Adrenal gland (tissue), 12 donors: Measurements from ENCODE around the gene GHR. TPM values are rescaled to one million over a fixed set of nuclear protein-coding genes. Genes with fewer than 3 reads are reported as not detected.
A peak's percentile ranks its signal among the peaks of the same experiment; 100 is the strongest.

Source experiments
- DNase-seq, 7 donors: peaks; one replicate each; pipeline ENCODE4 v3.0.0-alpha.2; 2019 to 2020
- H3K27ac ChIP-seq, 5 donors: fragments of 200-600 bp; sonication (generic) in 4 of 5; 1 replicate in 3 of 5; 2 replicates in 2 of 5; pipeline versions ENCODE4 v1.5.1 to v1.8.0; 2016 to 2020; ENCODE audit warnings: mild to moderate bottlenecking in 1 of 5
- H3K27me3 ChIP-seq: fragments of 200-600 bp; 2 replicates; pipeline ENCODE4 v1.8.0; 2021
- H3K36me3 ChIP-seq, 2 donors: fragments of 200-600 bp; replicated peaks in 1 of 2; 1 replicate in 1 of 2; 2 replicates in 1 of 2; pipeline versions ENCODE4 v1.5.1 to v1.8.0; 2018 to 2022
- H3K4me1 ChIP-seq, 2 donors: fragments of 200-600 bp; replicated peaks in 1 of 2; 1 replicate in 1 of 2; 2 replicates in 1 of 2; pipeline versions ENCODE4 v1.5.1 to v1.8.0; 2018 to 2021
- H3K4me3 ChIP-seq, 4 donors: fragments of 200-600 bp; sonication (generic) in 3 of 4; one replicate each; pipeline ENCODE4 v1.5.1; 2016 to 2018
- H3K9me3 ChIP-seq, 3 donors: fragments of 200-600 bp; sonication (generic) in 1 of 3; replicated peaks in 1 of 3; 1 replicate in 2 of 3; 2 replicates in 1 of 3; pipeline versions ENCODE4 v1.5.1 to v1.8.0; 2016 to 2021
- POLR2A ChIP-seq, 2 donors: fragments of 450-650 bp; IDR thresholded peaks; one replicate each; pipeline ENCODE4 v1.6.1; 2017; ENCODE audit warnings: antibody characterized with exemption in 2 of 2, mild to moderate bottlenecking in 2 of 2, moderate library complexity in 1 of 2
- WGBS, 4 donors: extraction: QIAGEN DNeasy Blood & Tissue Kit in 2 of 4; methylation state at CpG; one replicate each; pipeline versions ENCODE4 v1.1.5 to v1.1.7; 2013 to 2017; 5-methylcytosine and 5-hydroxymethylcytosine counted together
- intact Hi-C, 2 donors: fragments of 100-400 bp; cut with DNase I; formaldehyde crosslinking; loops; one replicate each; pipeline versions ENCODE4 v1.14.1 to v1.15.0; 2022 to 2023
- polyA plus RNA-seq, 3 donors: library from polyadenylated mRNA; stranded (reverse); fragments of 200-250 nt in 2 of 3; fragments of 350-450 nt in 1 of 3; fragmentation: Illumina TruSeq in 1 of 3; extraction: RNeasy Lipid Tissue Mini Kit (QIAGEN cat#74804) in 1 of 3; gene quantifications; one replicate each; pipeline ENCODE4 v1.2.3, GENCODE V29; 2013 to 2014
- total RNA-seq, 9 donors: library from RNA; depleted of rRNA in 4 of 9; stranded (reverse); fragments of >200 nt in 4 of 9; fragments of 120-200 nt in 1 of 9; fragmentation: NEBNext Ultra II Directional in 1 of 9; extraction: Animal tissue kit (Norgen Biotek cat#: 25700) in 1 of 9; gene quantifications; one replicate each; pipeline versions ENCODE4 v1.1.0 to v1.2.4, GENCODE V29; 2013 to 2023
- TF ChIP-seq, protein P1 (sequence below), 6 experiments: fragments of 450-650 bp in 4 of 6; fragments of 200-600 bp in 2 of 6; sonication (generic) in 1 of 6; IDR thresholded peaks; 1 replicate in 5 of 6; 2 replicates in 1 of 6; pipeline versions ENCODE4 v1.5.1 to v1.8.0; 2016 to 2021; ENCODE audit warnings: antibody characterized with exemption in 6 of 6, mild to moderate bottlenecking in 2 of 6, moderate library complexity in 1 of 6
- donor health status: healthy with polysubstance abuse.
- donor health status: Bipolar disorder and iron deficiency.
- donor health status: DM: yes; HTN: yes; CAD: no.
- donor health status: DM: no; HTN: no; CAD: no.
- donor health status: DM: no; HTN: no; CAD: no.
- donor health status: DM: yes; HTN: yes; CAD: no.

The GHR gene
- total and polyA plus RNA-seq, 12 donors, result 2.9 to 17.1 (median 10.5) TPM

DNA sequence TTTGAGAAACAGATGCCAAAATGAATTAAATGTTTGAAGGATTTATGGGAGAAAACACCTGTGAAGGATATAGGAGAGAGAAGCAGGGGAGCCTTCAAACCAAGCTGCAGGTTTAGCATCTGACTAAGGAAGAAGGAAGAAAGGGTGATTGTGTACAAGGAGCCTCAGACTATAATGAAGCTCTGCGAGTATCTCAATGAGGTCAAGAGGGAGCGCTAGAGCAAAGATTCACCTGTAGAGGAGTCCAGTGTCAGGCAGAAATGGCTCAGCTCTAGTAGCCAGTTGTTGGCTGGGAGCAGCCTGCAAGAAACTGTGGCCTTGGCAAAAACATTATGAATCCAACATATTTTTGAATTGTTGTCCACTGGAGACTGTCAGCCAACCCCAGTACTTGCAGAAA, 20.0 kb upstream of the GHR start:
- H3K27me3 ChIP-seq, result no peaks in the 10 kb centered on the region
- no peaks in the 10 kb centered on the region for H3K9me3 ChIP-seq
- TF ChIP-seq POLR2A (IDR thresholded peaks at IDR 0.05), result no peak
- TF ChIP-seq, protein P1, sequence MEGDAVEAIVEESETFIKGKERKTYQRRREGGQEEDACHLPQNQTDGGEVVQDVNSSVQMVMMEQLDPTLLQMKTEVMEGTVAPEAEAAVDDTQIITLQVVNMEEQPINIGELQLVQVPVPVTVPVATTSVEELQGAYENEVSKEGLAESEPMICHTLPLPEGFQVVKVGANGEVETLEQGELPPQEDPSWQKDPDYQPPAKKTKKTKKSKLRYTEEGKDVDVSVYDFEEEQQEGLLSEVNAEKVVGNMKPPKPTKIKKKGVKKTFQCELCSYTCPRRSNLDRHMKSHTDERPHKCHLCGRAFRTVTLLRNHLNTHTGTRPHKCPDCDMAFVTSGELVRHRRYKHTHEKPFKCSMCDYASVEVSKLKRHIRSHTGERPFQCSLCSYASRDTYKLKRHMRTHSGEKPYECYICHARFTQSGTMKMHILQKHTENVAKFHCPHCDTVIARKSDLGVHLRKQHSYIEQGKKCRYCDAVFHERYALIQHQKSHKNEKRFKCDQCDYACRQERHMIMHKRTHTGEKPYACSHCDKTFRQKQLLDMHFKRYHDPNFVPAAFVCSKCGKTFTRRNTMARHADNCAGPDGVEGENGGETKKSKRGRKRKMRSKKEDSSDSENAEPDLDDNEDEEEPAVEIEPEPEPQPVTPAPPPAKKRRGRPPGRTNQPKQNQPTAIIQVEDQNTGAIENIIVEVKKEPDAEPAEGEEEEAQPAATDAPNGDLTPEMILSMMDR (IDR thresholded peaks at IDR 0.05), result no peak
- H3K27ac ChIP-seq, result no peak overlapping the region
- intact Hi-C loops, result no loop called here
- no peaks in the 10 kb centered on the region for H3K36me3 ChIP-seq
- 86 to 91% (median 89%) methylated on average over 2 of the region's 2 CpGs for WGBS, 4 donors
- no peaks in the 10 kb centered on the region for H3K4me1 ChIP-seq
- DNase-seq, result no peak
- no peak overlapping the region for H3K4me3 ChIP-seq

DNA sequence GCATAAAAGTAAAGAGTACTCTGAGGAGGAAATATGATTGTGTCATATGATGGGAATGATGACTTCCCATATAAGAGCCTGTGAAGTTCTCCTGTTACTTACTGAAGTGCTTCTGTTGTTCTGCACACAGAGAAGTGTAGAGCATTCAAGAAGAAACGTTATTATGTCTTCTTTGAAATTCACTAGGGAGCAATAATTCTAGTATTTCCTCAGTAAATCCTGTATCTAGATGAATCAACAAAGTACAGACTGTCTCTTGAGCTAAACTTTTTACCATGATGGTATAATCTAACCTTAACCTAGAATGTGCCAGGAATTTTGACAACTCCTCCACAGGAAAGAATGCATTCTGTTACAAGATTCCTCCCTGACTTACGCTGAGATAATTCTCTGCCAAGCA, 18.9 kb upstream of the GHR start:
- Histone ChIP-seq H3K27ac (no peak overlapping the region), H3K4me1 (no peaks in the 10 kb centered on the region), H3K27me3 (no peaks in the 10 kb centered on the region), H3K4me3 (no peak overlapping the region), H3K36me3 (no peaks in the 10 kb centered on the region), H3K9me3 (no peaks in the 10 kb centered on the region)
- no peak for DNase-seq
- WGBS, 4 donors, result 20 to 36% (median 35%) methylated on average over 2 of the region's 2 CpGs
- intact Hi-C loops, result no loop called here
- TF ChIP-seq POLR2A (IDR thresholded peaks at IDR 0.05), result no peak
- TF ChIP-seq, protein P1 (IDR thresholded peaks at IDR 0.05), result no peak

DNA sequence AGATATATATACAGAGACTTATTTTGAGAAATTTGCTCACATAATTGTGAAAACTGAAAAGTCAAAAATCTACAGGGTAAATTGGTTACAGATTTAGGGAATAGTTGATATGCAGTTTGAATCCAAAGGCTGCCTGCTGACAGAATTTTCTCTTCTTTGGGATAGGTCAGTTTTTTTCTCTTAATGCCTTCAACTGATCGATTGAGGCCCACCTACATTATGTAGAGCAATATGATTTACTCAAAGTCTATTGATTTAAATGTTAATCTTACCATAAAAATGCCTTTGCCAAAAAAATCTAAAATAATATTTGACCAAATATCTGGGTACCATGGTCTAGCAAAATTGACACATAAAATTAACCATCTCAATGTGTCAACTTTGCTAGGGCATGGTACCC, 3.9 kb upstream of the GHR start:
- no peak for DNase-seq
- H3K4me3 ChIP-seq, result no peak overlapping the region
- H3K36me3 ChIP-seq, result no peaks in the 10 kb centered on the region
- peaks cover 5 to 8% of the 10 kb centered on the region in 2 donors for H3K4me1 ChIP-seq
- intact Hi-C loops, result no loop called here
- no peak overlapping the region for H3K27ac ChIP-seq
- WGBS, 4 donors, result 63 to 82% (median 79%) methylated on average over 1 of the region's 1 CpG
- no peaks in the 10 kb centered on the region for H3K27me3 ChIP-seq
- no peaks in the 10 kb centered on the region for H3K9me3 ChIP-seq
- TF ChIP-seq POLR2A (IDR thresholded peaks at IDR 0.05), result no peak
- TF ChIP-seq, protein P1 (IDR thresholded peaks at IDR 0.05), result no peak

DNA sequence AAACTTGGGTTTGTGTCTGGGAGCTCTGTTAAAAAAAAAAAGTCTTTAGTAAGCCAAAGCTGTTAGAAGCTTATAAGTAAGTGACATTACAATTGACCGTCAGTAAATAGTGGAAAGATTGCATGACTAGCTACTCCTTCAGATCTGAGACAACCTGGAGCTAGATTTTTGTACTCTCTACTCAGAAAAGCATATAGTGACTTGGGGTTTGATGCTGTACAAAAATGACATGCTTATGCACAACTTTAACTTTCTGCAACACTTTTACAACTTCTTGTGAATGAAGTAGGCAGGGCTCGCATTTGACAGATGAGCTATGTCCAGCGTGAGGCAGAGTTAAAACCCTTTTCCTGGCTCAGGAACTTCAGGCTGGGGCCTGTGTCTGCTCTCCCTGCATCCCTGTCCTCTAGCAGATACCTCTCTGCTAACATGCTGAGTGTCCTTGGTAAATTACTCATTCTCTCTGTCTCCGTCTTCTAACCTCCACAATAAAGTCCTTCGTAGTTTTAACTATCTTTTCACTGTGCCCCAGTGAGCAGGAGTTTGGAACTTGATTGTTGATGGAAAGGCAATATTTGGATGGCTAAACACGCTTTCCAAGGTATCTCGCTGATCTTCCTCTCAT, 471 bp upstream of the GHR start:
- Histone ChIP-seq H3K27ac (peak overlapping the region in 4 of 5 donors; percentile 30 to 93 (median 76)), H3K27me3 (no peaks in the 10 kb centered on the region), H3K9me3 (no peaks in the 10 kb centered on the region), H3K4me3 (peak overlapping the region in 2 of 4 donors; percentile 61 to 69), H3K36me3 (no peaks in the 10 kb centered on the region), H3K4me1 (peaks cover 5 to 14% of the 10 kb centered on the region in 2 donors)
- TF ChIP-seq, protein P1 (IDR thresholded peaks at IDR 0.05), result no peak
- TF ChIP-seq POLR2A (IDR thresholded peaks at IDR 0.05), result no peak
- intact Hi-C loops, result loop anchor here (10.0 kb wide), 3 partner anchors 162 to 342 kb away; no protein-coding TSS in a partner anchor
- 12 to 22% (median 17%) methylated on average over 7 of the region's 7 CpGs for WGBS, 4 donors
- DNase-seq, result peak in 5 of 7 donors; percentile 15 to 27 (median 22)
